ENCODE measurements around the gene PICK1.
A peak's percentile ranks its signal among the peaks of the same experiment; 100 is the strongest.

Gene PICK1

GRCh38 chr22:38056969-38057891 is at the start of gene PICK1:
Gene PICK1, plus strand, starts transcription at chr22:38057404. Its CDS starts 406 bp downstream, at chr22:38057810.
- peak; percentile 19 for FAIRE-seq

DNA sequence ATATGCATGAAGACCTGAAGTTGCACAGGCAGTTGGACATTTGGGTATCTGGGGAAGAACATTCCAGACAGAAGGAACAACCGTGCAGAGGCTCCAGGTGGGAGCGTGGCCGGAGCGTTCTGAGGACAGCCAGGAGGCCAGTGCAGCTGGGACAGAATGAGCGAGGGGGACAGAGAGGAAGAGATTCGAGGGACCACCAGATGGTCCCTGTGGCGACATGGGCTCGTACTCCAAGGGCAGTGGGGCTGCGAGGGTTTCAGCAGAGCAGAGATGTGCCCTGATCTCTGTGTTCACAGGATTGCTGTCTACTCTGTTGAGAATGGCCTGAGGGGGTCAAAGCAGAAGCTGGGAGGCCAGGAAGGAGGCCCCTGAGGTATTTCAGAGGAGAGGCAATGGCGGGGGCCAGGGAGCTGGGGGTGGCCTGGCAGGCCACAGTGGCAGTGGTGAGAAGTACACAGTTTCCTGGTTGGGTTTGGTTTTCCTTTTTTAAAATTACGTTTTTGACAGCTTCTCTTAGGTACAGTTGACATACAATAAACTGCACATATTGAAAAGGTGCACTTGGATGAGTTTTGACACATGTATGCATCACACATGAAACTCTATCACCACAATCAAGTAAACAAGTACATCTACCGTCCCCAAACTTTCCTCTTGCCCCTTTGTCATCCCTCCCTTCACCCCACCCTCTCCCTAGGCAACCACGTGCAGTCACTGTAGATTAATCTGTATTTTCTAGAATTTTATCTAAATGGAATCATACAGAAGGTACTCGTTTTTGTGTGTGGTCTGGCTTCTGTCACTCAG is 48.0 kb upstream of the PICK1 start:
- FAIRE-seq, result no peak

DNA sequence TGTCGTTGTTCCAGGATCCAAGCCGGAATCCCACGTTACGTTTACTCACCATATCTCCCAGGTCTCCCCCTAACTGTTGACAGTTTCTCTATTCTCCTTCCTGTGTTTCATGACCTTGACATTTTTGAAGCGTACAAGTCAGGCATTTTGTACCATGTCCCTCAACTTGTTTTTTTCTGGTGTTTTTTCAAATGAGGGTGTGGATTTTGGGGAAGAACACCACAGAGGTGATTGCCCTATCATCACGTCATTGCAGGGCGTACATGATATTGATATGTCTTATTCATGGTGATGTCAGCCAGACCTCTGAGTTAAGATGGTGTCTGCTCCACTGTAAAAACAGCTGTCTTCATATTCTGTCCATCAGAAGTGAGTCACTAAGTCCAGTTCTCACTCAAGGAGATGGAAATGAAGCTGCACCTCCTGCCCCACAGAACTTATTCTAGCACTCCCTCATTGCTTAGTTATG is 44.6 kb upstream of the PICK1 start:
- FAIRE-seq, result no peak

DNA sequence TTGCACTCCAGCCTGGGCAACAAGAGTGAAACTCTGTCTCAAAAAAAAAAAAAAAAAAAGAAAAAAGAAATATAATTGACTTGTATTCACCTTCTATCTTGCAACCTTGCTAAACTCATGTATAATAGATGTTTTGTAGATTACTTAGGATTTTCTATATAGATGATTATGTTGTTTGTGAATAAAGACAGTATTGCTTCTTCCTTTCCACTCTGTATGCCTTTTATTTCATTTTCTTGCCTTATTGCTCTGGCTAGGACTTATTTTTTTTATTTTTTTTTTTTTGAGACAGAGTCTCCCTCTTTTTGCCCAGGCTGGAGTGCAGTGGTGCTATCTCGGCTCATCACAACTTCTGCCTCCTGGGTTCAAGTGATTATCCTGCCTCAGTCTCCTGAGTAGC is 43.1 kb upstream of the PICK1 start:
- FAIRE-seq, result no peak

- no peak for FAIRE-seq
Observed at GRCh38 chr22:38016182-38017151, 40.7 kb upstream of the PICK1 start.

DNA sequence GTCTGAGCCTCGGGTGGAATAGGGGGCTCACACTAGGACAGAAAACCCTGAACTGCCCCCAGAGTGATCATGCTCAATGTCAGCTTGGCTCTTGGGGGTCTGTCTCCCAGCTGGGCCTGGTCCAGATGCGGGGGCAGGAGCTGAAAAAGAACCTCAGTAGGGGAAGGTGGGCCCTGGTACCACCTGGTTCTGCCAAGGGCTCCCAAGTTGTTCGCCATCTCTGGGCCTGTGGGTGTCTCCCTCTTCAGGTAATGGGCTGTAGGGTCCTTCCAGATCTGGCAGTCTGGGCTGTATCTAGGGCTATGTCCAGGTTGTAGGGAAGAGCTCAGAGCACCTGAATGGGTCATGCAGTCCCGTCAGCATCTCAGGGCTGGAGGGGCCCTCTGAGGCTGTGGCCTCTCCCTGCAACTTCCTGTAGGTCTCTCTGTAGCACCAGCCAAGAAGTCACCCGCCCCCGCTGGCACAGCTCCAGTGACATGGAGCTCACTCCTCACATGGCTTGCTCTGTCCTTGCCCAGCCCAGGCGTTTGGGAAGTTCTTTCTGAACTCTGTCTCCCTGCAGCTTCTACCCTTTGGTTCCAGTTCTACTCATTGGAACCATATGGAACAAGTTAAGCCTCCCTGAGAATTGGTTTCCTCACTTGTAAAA is 39.8 kb upstream of the PICK1 start:
- FAIRE-seq, result no peak

DNA sequence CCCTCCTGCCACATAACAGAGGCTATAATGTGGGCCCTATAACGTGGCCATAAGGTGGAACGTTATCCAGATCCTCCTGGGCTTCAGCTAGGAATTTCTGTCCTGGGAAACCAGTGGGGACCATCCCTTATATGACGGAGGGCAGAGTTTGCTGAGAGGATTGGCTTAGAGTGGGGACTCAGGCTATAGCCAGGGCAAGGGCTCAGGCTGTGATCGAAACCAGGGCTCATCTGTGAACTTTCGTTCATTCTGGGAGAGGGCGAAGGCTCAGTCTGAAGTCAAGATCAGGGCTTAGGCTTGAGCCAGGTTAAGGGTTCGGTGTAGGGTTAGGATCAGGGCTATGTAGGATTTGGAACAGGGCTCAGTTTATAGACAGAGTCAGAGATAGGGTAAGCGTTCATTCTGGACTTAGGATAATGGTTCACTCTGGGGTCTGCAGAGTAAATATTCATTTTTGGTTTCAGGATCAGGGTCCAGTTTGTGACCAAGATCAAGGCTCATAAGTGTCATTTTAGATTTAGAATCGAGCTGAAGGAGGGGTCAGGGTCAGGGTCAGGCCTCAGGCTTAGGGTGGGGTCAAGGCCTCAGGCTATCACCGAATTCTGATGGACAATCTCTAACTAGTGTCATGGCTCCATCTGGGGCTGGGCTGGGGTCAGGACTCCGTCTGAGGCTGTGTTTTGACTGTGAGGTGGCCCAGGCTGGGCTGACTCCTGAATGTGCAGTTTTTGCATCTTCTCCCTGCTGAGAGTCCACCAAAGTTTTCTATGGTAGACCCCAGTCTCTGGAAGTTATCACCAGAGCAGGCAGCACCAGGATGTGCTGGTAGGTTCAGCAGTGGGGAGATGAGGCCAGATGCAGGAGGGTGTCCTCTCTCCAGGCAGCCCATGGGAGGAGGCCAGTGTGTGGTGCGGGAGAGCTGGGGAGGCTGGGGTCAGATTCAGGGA is 39.0 kb upstream of the PICK1 start:
- no peak for FAIRE-seq

- FAIRE-seq, result no peak
Observed at GRCh38 chr22:38018938-38019827, 38.0 kb upstream of the PICK1 start.

DNA sequence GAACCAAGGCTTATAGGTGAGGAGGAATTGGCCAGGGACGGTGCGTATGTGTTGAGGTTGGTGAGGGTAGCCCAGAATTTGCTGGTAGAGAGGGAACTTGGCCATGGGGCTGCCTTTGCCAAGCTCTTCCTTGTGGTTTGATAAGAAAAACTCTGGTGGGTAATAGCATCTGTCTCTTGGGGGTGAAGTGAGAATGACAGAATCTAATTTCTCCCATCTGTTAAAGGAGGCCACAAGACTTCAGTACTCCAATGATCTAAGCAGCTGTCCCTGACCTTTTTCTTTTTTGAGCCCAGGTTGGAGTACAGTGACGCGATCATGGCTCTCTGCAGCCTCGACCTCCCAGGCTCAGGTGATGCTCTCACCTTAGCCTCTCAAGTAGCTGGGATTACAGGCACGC is 36.0 kb upstream of the PICK1 start:
- no peak for FAIRE-seq

- no peak for FAIRE-seq
Observed at GRCh38 chr22:38023045-38023444, 34.2 kb upstream of the PICK1 start.

GRCh38 chr22:38025514-38025913 is 31.7 kb upstream of the PICK1 start:
- no peak for FAIRE-seq

- no peak for FAIRE-seq
Observed at GRCh38 chr22:38026130-38027111, 30.8 kb upstream of the PICK1 start.

GRCh38 chr22:38027487-38027886 is 29.7 kb upstream of the PICK1 start:
- no peak for FAIRE-seq

- no peak for FAIRE-seq
Observed at GRCh38 chr22:38028344-38029130, 28.7 kb upstream of the PICK1 start.

GRCh38 chr22:38029370-38029769 is 27.8 kb upstream of the PICK1 start:
- no peak for FAIRE-seq

DNA sequence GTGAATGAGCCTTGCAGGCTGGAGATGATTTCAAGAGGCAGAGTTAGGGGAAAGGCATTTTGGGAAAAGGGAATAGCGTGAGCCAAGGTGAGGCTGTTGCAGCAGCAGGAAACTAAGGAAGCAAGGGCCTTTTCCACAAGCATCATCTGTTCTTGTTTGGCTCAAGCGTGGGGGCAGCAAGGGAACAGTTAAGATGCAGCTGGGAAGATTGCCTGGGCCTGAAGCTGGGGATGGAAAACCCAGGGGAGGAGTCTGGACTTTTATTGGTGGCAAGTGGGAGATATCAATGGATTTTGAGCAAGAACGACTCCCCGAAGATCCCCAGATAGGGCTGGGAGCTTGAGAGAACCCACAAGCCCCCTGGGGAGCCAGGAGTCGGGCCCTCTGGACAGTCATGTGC is 27.3 kb upstream of the PICK1 start:
- FAIRE-seq, result no peak

DNA sequence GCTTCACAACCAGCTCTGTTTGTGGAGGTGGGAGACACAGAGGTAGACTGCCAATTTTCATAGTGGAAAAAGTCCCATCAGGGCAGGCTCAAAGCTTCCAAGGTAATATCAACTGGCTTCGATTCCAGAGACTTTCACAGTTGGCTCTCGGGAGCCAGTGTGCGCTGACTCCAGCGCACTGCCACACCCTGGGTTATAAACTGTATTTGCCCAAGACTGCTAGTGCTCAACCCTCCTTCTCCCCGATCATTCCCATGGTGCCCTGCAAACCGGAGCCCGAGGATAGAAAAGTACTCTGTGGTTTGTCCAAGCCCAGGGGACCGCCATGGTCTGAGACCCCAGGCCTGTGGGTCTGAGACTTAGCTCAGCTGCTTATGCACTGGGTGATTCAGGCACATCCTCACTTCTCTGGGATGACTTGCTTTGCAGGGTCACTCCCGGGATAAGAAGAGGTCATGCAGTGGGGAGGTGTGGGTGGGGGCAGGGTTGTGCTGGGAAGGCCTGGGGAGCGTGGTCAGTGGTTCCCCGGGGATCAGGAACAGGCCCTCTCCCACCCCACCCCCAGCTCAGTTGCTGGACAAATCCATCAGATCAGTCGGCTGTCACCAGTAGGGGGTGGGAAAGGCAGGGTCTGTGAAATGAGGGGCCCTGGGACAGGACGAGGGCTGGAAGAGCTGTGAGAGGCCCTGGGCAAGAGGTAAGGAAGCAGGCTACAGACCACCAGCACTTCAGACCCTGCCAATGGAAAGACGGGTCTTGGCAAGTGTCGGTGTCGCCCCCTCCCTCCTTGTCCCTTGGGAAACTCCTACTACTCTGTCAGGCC is 26.7 kb upstream of the PICK1 start:
- no peak for FAIRE-seq
